Measurements from ENCODE around the gene HCST.

The HCST gene, protein sequence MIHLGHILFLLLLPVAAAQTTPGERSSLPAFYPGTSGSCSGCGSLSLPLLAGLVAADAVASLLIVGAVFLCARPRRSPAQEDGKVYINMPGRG

DNA sequence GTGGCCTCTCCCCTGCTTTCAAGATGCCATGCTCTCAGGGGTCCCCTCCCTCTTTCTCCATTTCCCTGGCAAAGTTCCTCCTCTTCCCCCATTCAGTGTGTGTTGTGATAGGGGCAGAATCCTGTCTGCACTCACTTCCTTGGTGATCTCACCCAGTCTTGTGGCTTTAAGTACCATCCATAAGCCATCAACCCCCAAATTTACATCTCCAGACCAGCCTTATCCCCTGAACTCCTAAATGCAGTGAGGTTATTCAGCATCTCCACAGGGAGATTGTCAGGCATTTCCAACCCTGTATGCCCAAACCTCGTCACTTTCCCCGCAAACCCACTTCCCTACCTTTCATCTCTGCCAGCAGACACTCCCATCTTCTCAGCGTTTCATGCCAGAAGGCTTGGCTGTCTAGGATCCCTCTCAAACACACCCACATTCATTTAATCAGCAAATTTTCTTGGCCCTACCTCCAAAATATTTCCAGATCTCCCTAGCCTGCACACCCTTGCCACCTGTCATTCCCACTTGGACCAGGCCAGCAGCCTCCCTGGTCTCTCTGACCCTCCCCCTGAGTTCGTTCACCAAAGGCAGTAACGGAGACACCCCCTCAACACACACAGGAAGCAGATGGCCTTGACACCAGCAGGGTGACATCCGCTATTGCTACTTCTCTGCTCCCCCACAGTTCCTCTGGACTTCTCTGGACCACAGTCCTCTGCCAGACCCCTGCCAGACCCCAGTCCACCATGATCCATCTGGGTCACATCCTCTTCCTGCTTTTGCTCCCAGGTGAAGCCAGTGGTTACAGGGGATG lies at the start of gene HCST:
Gene HCST, plus strand, starts transcription at position 676 of the 808 bp plus-strand sequence. Its CDS starts 65 bp downstream, at position 741.
- Histone ChIP-seq H3K27me3 (ENCODE audit: control insufficient read depth, insufficient read depth, low read length) (peaks cover 13% of the 10 kb centered on the region), H3K9me3 (ENCODE audit: control insufficient read depth, low read depth, low read length) (no peaks in the 10 kb centered on the region), H3K27ac (ENCODE audit: low read length) (no peak within 1 kb of the TSS), H3K4me3 (ENCODE audit: low read length) (peak within 1 kb of the TSS; percentile 46), H3K9ac (ENCODE audit: low read length) (peak within 1 kb of the TSS; percentile 14), H3K4me1 (ENCODE audit: control insufficient read depth, low read depth, low read length) (no peaks in the 10 kb centered on the region), H3K36me3 (ENCODE audit: control insufficient read depth, low read depth, low read length) (peaks cover 4% of the 10 kb centered on the region)

DNA sequence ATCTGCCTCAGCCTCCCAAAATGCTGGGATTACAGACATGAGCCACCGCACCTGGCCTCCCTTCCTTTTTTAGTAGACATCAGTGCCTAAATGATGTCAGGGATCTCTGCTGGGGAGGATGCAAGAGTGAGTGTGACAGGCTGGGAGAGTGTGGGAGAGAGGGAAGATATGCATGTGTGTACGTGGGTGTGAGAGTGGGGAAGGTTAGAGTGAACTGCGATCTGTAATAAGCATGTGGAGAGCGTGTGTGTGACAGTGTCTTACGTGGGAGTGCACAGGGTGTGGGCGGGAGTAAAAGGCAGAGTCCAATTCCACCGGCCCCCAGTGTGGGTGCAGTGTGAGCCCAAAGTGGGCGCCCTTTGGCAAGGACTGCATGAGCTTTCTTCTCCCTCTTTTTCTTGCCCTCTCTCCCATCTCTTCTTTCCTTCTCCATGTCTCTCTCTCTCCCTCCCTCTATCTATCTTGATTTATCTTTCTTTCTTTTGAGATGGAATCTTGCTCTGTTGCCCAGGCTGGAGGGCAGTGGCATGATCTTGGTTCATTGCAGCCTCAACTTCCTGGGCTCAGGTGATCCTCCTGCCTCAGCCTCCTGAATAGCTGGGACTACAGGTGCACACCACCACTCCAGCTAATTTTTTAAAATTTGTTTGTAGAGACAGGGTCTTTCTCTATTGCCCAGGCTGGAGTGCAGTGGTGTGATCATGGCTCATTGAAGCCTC lies 49.1 kb upstream of the HCST start:
- Histone ChIP-seq H3K27ac (ENCODE audit: low read length) (no peak overlapping the region), H3K9ac (ENCODE audit: low read length) (no peak overlapping the region), H3K36me3 (ENCODE audit: control insufficient read depth, low read depth, low read length) (no peaks in the 10 kb centered on the region), H3K4me1 (ENCODE audit: control insufficient read depth, low read depth, low read length) (peaks cover 7% of the 10 kb centered on the region), H3K27me3 (ENCODE audit: control insufficient read depth, insufficient read depth, low read length) (peaks cover 41% of the 10 kb centered on the region), H3K4me3 (ENCODE audit: low read length) (no peak overlapping the region), H3K9me3 (ENCODE audit: control insufficient read depth, low read depth, low read length) (no peaks in the 10 kb centered on the region)

DNA sequence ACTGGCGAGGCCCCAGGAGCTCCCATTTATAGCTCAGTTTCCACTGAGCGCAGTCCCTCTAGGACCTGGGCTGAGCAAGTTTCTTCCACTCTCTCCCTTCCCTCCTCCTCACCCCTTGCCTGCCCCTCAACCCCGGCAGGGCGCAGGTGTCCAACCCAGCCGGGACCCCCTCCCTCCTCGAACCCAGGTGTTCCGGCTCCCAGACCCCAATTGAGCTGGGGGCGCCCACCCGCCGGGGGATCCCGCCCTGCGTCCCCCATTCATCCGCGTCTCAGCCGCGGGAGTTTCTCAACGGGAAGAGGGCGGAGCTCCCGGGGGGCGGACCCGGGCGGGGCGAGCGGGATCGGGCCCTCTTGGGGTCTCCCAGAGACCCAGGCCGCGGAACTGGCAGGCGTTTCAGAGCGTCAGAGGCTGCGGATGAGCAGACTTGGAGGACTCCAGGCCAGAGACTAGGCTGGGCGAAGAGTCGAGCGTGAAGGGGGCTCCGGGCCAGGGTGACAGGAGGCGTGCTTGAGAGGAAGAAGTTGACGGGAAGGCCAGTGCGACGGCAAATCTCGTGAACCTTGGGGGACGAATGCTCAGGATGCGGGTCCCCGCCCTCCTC lies 45.7 kb upstream of the HCST start, which contains the start of gene KIRREL2:
Gene KIRREL2, plus strand, starts transcription at position 366 of the 604 bp plus-strand sequence. Its CDS starts 209 bp downstream, at position 575.
- Histone ChIP-seq H3K9me3 (ENCODE audit: control insufficient read depth, low read depth, low read length) (no peaks in the 10 kb centered on the region), H3K27me3 (ENCODE audit: control insufficient read depth, insufficient read depth, low read length) (peaks cover 70% of the 10 kb centered on the region), H3K27ac (ENCODE audit: low read length) (no peak within 1 kb of the TSS), H3K36me3 (ENCODE audit: control insufficient read depth, low read depth, low read length) (no peaks in the 10 kb centered on the region), H3K4me1 (ENCODE audit: control insufficient read depth, low read depth, low read length) (peaks cover 11% of the 10 kb centered on the region), H3K9ac (ENCODE audit: low read length) (peak within 1 kb of the TSS; percentile 32), H3K4me3 (ENCODE audit: low read length) (peak within 1 kb of the TSS; percentile 74)

DNA sequence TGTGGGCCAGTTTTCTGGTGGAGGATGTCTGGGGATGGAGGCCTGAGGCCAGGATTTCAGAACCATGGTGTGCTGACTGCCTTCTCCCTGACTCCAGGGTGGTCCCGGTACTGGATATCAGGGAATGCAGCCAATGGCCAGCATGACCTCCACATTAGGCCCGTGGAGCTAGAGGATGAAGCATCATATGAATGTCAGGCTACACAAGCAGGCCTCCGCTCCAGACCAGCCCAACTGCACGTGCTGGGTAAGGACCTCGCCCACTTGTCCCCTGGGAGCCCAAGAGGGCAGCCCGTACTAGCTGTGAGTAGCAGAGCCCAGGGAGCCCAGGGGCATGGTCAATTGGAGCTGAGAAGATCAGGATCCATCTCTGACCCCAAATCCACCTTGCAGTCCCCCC lies 44.0 kb upstream of the HCST start:
- Histone ChIP-seq H3K27me3 (ENCODE audit: control insufficient read depth, insufficient read depth, low read length) (peaks cover 84% of the 10 kb centered on the region), H3K27ac (ENCODE audit: low read length) (no peak overlapping the region), H3K9me3 (ENCODE audit: control insufficient read depth, low read depth, low read length) (no peaks in the 10 kb centered on the region), H3K9ac (ENCODE audit: low read length) (no peak overlapping the region), H3K4me1 (ENCODE audit: control insufficient read depth, low read depth, low read length) (peaks cover 14% of the 10 kb centered on the region), H3K36me3 (ENCODE audit: control insufficient read depth, low read depth, low read length) (no peaks in the 10 kb centered on the region), H3K4me3 (ENCODE audit: low read length) (no peak overlapping the region)

DNA sequence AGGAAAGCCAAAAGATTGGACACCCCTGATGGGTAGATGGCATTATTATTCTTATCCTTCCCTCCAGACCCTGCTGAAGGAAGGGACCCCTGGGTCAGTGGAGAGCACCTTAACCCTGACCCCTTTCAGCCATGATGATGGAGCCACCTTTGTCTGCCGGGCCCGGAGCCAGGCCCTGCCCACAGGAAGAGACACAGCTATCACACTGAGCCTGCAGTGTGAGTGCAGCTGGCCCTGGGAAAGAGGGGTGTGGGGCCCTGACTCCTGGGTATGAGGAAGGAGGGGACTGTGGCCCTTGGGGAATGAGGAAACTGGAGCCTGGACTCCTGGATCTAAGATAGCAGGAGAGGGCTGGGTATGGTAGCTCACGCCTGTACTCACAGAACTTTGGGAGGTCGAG lies 42.9 kb upstream of the HCST start:
- no peak overlapping the region for H3K27ac ChIP-seq (ENCODE audit: low read length)
- H3K4me3 ChIP-seq (ENCODE audit: low read length): no peak overlapping the region
- peaks cover 84% of the 10 kb centered on the region for H3K27me3 ChIP-seq (ENCODE audit: control insufficient read depth, insufficient read depth, low read length)
- H3K9ac ChIP-seq (ENCODE audit: low read length): no peak overlapping the region
- H3K36me3 ChIP-seq (ENCODE audit: control insufficient read depth, low read depth, low read length): no peaks in the 10 kb centered on the region
- H3K9me3 ChIP-seq (ENCODE audit: control insufficient read depth, low read depth, low read length): no peaks in the 10 kb centered on the region
- H3K4me1 ChIP-seq (ENCODE audit: control insufficient read depth, low read depth, low read length): peaks cover 14% of the 10 kb centered on the region

DNA sequence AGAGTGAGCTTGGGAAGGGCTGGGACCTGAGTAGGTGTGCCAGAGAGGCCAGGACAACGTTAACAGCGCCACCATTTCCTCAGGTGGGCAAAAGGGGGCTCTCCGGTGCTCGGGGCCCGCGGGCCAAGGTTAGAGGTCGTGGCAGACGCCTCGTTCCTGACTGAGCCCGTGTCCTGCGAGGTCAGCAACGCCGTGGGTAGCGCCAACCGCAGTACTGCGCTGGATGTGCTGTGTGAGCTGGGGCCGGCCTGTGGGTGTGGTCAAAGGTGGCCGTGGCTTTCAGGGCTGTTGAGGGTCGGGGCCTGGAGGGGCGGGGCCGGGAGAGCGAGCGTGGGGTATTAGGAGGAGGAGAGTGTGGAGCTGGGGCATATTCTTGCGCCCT lies 41.9 kb upstream of the HCST start:
- peak overlapping the region; percentile 53 for H3K4me3 ChIP-seq (ENCODE audit: low read length)
- H3K27ac ChIP-seq (ENCODE audit: low read length): no peak overlapping the region
- no peak overlapping the region for H3K9ac ChIP-seq (ENCODE audit: low read length)
- no peaks in the 10 kb centered on the region for H3K36me3 ChIP-seq (ENCODE audit: control insufficient read depth, low read depth, low read length)
- peaks cover 13% of the 10 kb centered on the region for H3K4me1 ChIP-seq (ENCODE audit: control insufficient read depth, low read depth, low read length)
- peaks cover 74% of the 10 kb centered on the region for H3K27me3 ChIP-seq (ENCODE audit: control insufficient read depth, insufficient read depth, low read length)
- H3K9me3 ChIP-seq (ENCODE audit: control insufficient read depth, low read depth, low read length): no peaks in the 10 kb centered on the region

DNA sequence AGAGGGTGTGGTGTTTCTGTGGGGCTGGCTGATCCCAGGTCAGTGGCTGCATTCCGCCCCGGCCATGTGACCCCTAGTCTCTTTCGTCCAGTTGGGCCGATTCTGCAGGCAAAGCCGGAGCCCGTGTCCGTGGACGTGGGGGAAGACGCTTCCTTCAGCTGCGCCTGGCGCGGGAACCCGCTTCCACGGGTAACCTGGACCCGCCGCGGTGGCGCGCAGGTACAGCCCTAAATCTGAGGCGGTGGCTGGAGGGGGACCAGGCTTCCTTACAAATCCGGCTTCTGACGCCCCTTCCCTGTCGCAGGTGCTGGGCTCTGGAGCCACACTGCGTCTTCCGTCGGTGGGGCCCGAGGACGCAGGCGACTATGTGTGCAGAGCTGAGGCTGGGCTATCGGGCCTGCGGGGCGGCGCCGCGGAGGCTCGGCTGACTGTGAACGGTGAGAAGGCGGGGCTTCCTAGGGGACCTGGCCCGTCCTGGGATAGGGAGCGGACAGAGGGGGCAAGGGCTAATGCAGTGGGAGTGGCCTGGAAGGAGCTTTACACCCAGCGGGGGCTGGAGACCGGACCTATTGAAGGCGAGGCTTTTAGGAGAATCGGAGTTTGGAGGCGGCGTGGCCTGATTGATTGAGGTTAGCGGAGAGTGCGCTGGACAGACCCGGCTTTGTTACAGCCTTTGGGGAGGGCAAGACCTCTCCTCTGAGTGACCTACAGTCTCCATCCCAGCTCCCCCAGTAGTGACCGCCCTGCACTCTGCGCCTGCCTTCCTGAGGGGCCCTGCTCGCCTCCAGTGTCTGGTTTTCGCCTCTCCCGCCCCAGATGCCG lies 41.3 kb upstream of the HCST start:
- no peak overlapping the region for H3K27ac ChIP-seq (ENCODE audit: low read length)
- peak overlapping the region; percentile 53 for H3K4me3 ChIP-seq (ENCODE audit: low read length)
- H3K9me3 ChIP-seq (ENCODE audit: control insufficient read depth, low read depth, low read length): no peaks in the 10 kb centered on the region
- H3K4me1 ChIP-seq (ENCODE audit: control insufficient read depth, low read depth, low read length): peaks cover 7% of the 10 kb centered on the region
- H3K27me3 ChIP-seq (ENCODE audit: control insufficient read depth, insufficient read depth, low read length): peaks cover 68% of the 10 kb centered on the region
- H3K9ac ChIP-seq (ENCODE audit: low read length): no peak overlapping the region
- H3K36me3 ChIP-seq (ENCODE audit: control insufficient read depth, low read depth, low read length): no peaks in the 10 kb centered on the region

DNA sequence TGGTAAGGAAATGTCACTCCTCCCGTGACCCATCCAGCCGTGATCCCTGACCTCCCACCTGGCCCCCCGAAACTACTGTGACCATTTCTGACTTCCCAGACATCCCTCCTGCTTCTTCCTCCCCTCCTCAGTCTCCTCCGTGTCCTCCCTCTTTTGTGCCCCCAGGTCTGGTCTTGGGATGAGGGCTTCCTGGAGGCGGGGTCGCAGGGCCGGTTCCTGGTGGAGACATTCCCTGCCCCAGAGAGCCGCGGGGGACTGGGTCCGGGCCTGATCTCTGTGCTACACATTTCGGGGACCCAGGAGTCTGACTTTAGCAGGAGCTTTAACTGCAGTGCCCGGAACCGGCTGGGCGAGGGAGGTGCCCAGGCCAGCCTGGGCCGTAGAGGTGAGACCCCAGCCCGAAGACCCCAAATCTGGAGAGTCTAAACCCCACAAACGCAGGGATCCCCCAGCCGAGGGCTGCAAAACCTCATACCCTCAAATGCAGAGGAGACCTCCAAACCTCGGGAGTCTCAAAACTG lies 40.6 kb upstream of the HCST start:
- Histone ChIP-seq H3K9me3 (ENCODE audit: control insufficient read depth, low read depth, low read length) (no peaks in the 10 kb centered on the region), H3K4me1 (ENCODE audit: control insufficient read depth, low read depth, low read length) (peaks cover 7% of the 10 kb centered on the region), H3K4me3 (ENCODE audit: low read length) (peak overlapping the region; percentile 53), H3K27me3 (ENCODE audit: control insufficient read depth, insufficient read depth, low read length) (peaks cover 62% of the 10 kb centered on the region), H3K9ac (ENCODE audit: low read length) (no peak overlapping the region), H3K27ac (ENCODE audit: low read length) (no peak overlapping the region), H3K36me3 (ENCODE audit: control insufficient read depth, low read depth, low read length) (no peaks in the 10 kb centered on the region)

DNA sequence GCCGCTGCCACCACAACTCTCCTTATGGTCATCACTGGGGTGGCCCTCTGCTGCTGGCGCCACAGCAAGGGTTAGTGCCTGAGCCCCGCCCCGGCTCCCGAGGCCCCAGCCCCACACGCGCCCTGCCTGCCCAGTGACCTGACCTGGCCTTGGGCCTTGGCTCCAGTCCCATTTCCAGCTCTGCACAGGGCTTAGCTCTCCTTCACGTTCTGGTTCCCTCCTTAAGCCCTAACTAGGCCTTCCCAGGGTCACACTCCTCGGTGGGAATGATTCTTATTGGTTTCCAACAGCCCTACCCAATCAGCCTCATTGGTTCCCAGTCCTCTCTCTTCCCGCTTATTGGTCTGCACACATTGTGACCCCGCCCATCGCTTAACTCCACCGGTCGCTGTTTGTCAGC lies 39.8 kb upstream of the HCST start:
- Histone ChIP-seq H3K9me3 (ENCODE audit: control insufficient read depth, low read depth, low read length) (no peaks in the 10 kb centered on the region), H3K4me1 (ENCODE audit: control insufficient read depth, low read depth, low read length) (peaks cover 7% of the 10 kb centered on the region), H3K4me3 (ENCODE audit: low read length) (no peak overlapping the region), H3K27ac (ENCODE audit: low read length) (no peak overlapping the region), H3K27me3 (ENCODE audit: control insufficient read depth, insufficient read depth, low read length) (peaks cover 56% of the 10 kb centered on the region), H3K36me3 (ENCODE audit: control insufficient read depth, low read depth, low read length) (no peaks in the 10 kb centered on the region), H3K9ac (ENCODE audit: low read length) (no peak overlapping the region)

DNA sequence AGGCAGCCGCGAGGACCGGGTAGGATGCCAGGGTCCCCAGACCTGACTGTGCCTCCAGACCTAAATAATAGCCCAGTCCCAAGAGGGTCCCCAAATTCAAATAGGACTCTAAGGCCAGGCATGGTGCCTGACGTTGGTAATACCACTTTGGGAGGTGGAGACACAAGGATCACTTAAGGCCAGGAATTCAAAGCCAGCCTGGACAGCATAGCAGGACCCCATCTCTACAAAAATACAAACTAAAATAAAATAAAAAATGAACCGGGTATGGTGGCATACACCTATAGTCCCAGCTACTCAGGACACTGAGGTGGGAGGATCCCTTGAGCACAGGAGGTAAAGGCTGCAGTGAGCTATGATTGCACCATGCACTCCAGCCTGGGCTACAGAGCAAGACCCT lies 39.3 kb upstream of the HCST start:
- Histone ChIP-seq H3K9ac (ENCODE audit: low read length) (no peak overlapping the region), H3K4me3 (ENCODE audit: low read length) (no peak overlapping the region), H3K27me3 (ENCODE audit: control insufficient read depth, insufficient read depth, low read length) (peaks cover 56% of the 10 kb centered on the region), H3K9me3 (ENCODE audit: control insufficient read depth, low read depth, low read length) (no peaks in the 10 kb centered on the region), H3K4me1 (ENCODE audit: control insufficient read depth, low read depth, low read length) (peaks cover 12% of the 10 kb centered on the region), H3K27ac (ENCODE audit: low read length) (no peak overlapping the region), H3K36me3 (ENCODE audit: control insufficient read depth, low read depth, low read length) (no peaks in the 10 kb centered on the region)
